Aorta (tissue), 5 donors: Measurements from ENCODE around the gene RIMKLA. TPM values are rescaled to one million over a fixed set of nuclear protein-coding genes. Genes with fewer than 3 reads are reported as not detected.

ENCODE experiments used
- ATAC-seq: fragments of 200-7000 bp; cut with Tn5 transposase; one replicate; pipeline ENCODE4 v1.9.1; 2022; ENCODE audit warnings: moderate library complexity; ENCODE audit not compliant: low FRiP score
- DNase-seq, 2 donors: peaks; one replicate each; pipeline ENCODE4 v3.0.0-alpha.2; 2020
- H3K27ac ChIP-seq, 2 donors: one replicate each; pipeline ENCODE4 v1.5.1; 2013; ENCODE audit warnings: low read length in 2 of 2, mild to moderate bottlenecking in 2 of 2, moderate library complexity in 2 of 2, control low read depth in 1 of 2, inconsistent platforms in 1 of 2, low read depth in 1 of 2
- H3K27me3 ChIP-seq, 2 donors: one replicate each; pipeline ENCODE4 v1.6.1; 2013; ENCODE audit warnings: control low read depth in 1 of 2, low read length in 1 of 2, mild to moderate bottlenecking in 1 of 2, moderate library complexity in 1 of 2; ENCODE audit not compliant: insufficient read depth in 2 of 2, control insufficient read depth in 1 of 2
- H3K36me3 ChIP-seq, 2 donors: one replicate each; pipeline ENCODE4 v1.6.1; 2013; ENCODE audit warnings: control low read depth in 1 of 2, low read length in 1 of 2, mild to moderate bottlenecking in 1 of 2; ENCODE audit not compliant: insufficient read depth in 2 of 2, control insufficient read depth in 1 of 2
- H3K4me1 ChIP-seq, 2 donors: one replicate each; pipeline ENCODE4 v1.6.1; 2013; ENCODE audit warnings: low read length in 2 of 2, control low read depth in 1 of 2, mild to moderate bottlenecking in 1 of 2, moderate library complexity in 1 of 2; ENCODE audit not compliant: insufficient read depth in 2 of 2, control insufficient read depth in 1 of 2
- H3K4me3 ChIP-seq, 2 donors: one replicate each; pipeline ENCODE4 v1.5.1; 2013; ENCODE audit warnings: low read length in 2 of 2, control low read depth in 1 of 2, mild to moderate bottlenecking in 1 of 2
- H3K9me3 ChIP-seq: one replicate; pipeline ENCODE4 v1.6.1; 2013; ENCODE audit warnings: mild to moderate bottlenecking, low read length; ENCODE audit not compliant: control insufficient read depth
- WGBS, 2 donors: extraction: QIAGEN DNeasy Blood & Tissue Kit; methylation state at CpG; one replicate each; pipeline ENCODE4 v1.1.7; 2013; 5-methylcytosine and 5-hydroxymethylcytosine counted together
- intact Hi-C, 2 donors: fragments of 100-400 bp; cut with DNase I; formaldehyde crosslinking; loops; one replicate each; pipeline versions ENCODE4 v1.14.2 to v1.15.0; 2022
- polyA plus RNA-seq, 2 donors: library from polyadenylated mRNA; stranded (reverse); fragments of 200-250 nt; gene quantifications; one replicate each; pipeline ENCODE4 v1.2.3, GENCODE V29; 2013
- total RNA-seq, 2 donors: library from RNA; stranded (reverse); fragmentation: NEBNext Ultra II Directional; extraction: Animal tissue kit (Norgen Biotek cat#: 25700); gene quantifications; one replicate each; pipeline ENCODE4 v1.2.1, GENCODE V29; 2021
- donor health status: healthy with polysubstance abuse.
- donor health status: Bipolar disorder and iron deficiency.
- donor health status: DM: no; HTN: no; CAD: no.
- donor health status: DM: no; HTN: no; CAD: no.
- donor health status: DM: yes; HTN: yes; CAD: no.

The RIMKLA gene
- total and polyA plus RNA-seq, 4 donors = 0.06 to 1.3 (median 0.39) TPM

- WGBS, 2 donors = 98 to 100% methylated on average over 1 of the region's 1 CpG
- no peaks in the 10 kb centered on the region for H3K9me3 ChIP-seq
- H3K4me1 ChIP-seq = no peaks in the 10 kb centered on the region
- H3K4me3 ChIP-seq = no peak overlapping the region
- ATAC-seq (no peak), DNase-seq (no peak)
- H3K27me3 ChIP-seq = peaks cover 0 to 1% of the 10 kb centered on the region in 2 donors
- no peak overlapping the region for H3K27ac ChIP-seq
- no peaks in the 10 kb centered on the region for H3K36me3 ChIP-seq
- intact Hi-C loops = no loop called here
Measured at GRCh38 chr1:42418516-42418915, 37.9 kb downstream of the RIMKLA start.

- H3K27ac ChIP-seq = no peak overlapping the region
- ATAC-seq (no peak), DNase-seq (no peak)
- H3K27me3 ChIP-seq = peaks cover 0 to 1% of the 10 kb centered on the region in 2 donors
- H3K36me3 ChIP-seq = no peaks in the 10 kb centered on the region
- intact Hi-C loops = no loop called here
- no peak overlapping the region for H3K4me3 ChIP-seq
- H3K9me3 ChIP-seq = no peaks in the 10 kb centered on the region
- no peaks in the 10 kb centered on the region for H3K4me1 ChIP-seq
- 43 to 50% methylated on average over 5 of the region's 5 CpGs for WGBS, 2 donors
Measured at GRCh38 chr1:42419126-42419821, 38.7 kb downstream of the RIMKLA start.

GRCh38 chr1:42420121-42420520, 39.5 kb downstream of the RIMKLA start:
- Histone ChIP-seq H3K27me3 (peaks cover 0 to 1% of the 10 kb centered on the region in 2 donors), H3K36me3 (no peaks in the 10 kb centered on the region), H3K27ac (no peak overlapping the region), H3K4me3 (no peak overlapping the region), H3K9me3 (no peaks in the 10 kb centered on the region), H3K4me1 (no peaks in the 10 kb centered on the region)
- intact Hi-C loops = no loop called here
- no peak for ATAC-seq
- DNase-seq = no peak
- 71 to 74% methylated on average over 7 of the region's 7 CpGs for WGBS, 2 donors

- Histone ChIP-seq H3K4me1 (no peaks in the 10 kb centered on the region), H3K36me3 (no peaks in the 10 kb centered on the region), H3K27me3 (peaks cover 0 to 1% of the 10 kb centered on the region in 2 donors), H3K27ac (no peak overlapping the region), H3K4me3 (no peak overlapping the region), H3K9me3 (no peaks in the 10 kb centered on the region)
- 22% methylated on average over 10 of the region's 10 CpGs for WGBS, 2 donors
- DNase-seq (no peak), ATAC-seq (no peak)
- intact Hi-C loops = no loop called here
Measured at GRCh38 chr1:42420911-42421585, 40.5 kb downstream of the RIMKLA start.

- no peak overlapping the region for H3K27ac ChIP-seq
- H3K4me1 ChIP-seq = no peaks in the 10 kb centered on the region
- no peaks in the 10 kb centered on the region for H3K9me3 ChIP-seq
- intact Hi-C loops = no loop called here
- H3K4me3 ChIP-seq = no peak overlapping the region
- ATAC-seq = no peak
- WGBS, 2 donors = 38 to 58% methylated on average over 9 of the region's 9 CpGs
- peaks cover 0 to 1% of the 10 kb centered on the region in 2 donors for H3K27me3 ChIP-seq
- no peak for DNase-seq
- H3K36me3 ChIP-seq = no peaks in the 10 kb centered on the region
Measured at GRCh38 chr1:42422737-42423136, 42.1 kb downstream of the RIMKLA start.

GRCh38 chr1:42423681-42424080, 43.1 kb downstream of the RIMKLA start:
- H3K27me3 ChIP-seq = peaks cover 0 to 1% of the 10 kb centered on the region in 2 donors
- H3K9me3 ChIP-seq = no peaks in the 10 kb centered on the region
- no peak overlapping the region for H3K4me3 ChIP-seq
- 94 to 95% methylated on average over 3 of the region's 3 CpGs for WGBS, 2 donors
- no peak overlapping the region for H3K27ac ChIP-seq
- DNase-seq (no peak), ATAC-seq (no peak)
- no peaks in the 10 kb centered on the region for H3K4me1 ChIP-seq
- intact Hi-C loops = no loop called here
- H3K36me3 ChIP-seq = no peaks in the 10 kb centered on the region

GRCh38 chr1:42424201-42424600, 43.6 kb downstream of the RIMKLA start:
- 90% methylated on average over 4 of the region's 4 CpGs for WGBS, 2 donors
- peaks cover 0 to 1% of the 10 kb centered on the region in 2 donors for H3K27me3 ChIP-seq
- DNase-seq (no peak), ATAC-seq (no peak)
- no peaks in the 10 kb centered on the region for H3K36me3 ChIP-seq
- H3K4me3 ChIP-seq = no peak overlapping the region
- no peak overlapping the region for H3K27ac ChIP-seq
- intact Hi-C loops = no loop called here
- no peaks in the 10 kb centered on the region for H3K9me3 ChIP-seq
- H3K4me1 ChIP-seq = no peaks in the 10 kb centered on the region

- H3K4me1 ChIP-seq = no peaks in the 10 kb centered on the region
- no peak overlapping the region for H3K27ac ChIP-seq
- H3K27me3 ChIP-seq = peaks cover 0 to 1% of the 10 kb centered on the region in 2 donors
- no peaks in the 10 kb centered on the region for H3K36me3 ChIP-seq
- no peaks in the 10 kb centered on the region for H3K9me3 ChIP-seq
- 78 to 79% methylated on average over 4 of the region's 4 CpGs for WGBS, 2 donors
- intact Hi-C loops = no loop called here
- DNase-seq (no peak), ATAC-seq (no peak)
- no peak overlapping the region for H3K4me3 ChIP-seq
Measured at GRCh38 chr1:42427240-42427639, 46.6 kb downstream of the RIMKLA start.

- WGBS, 2 donors = 89 to 93% methylated on average over 1 of the region's 1 CpG
- H3K4me3 ChIP-seq = no peak overlapping the region
- no peaks in the 10 kb centered on the region for H3K27me3 ChIP-seq
- H3K27ac ChIP-seq = no peak overlapping the region
- H3K4me1 ChIP-seq = no peaks in the 10 kb centered on the region
- intact Hi-C loops = no loop called here
- no peak for ATAC-seq
- no peaks in the 10 kb centered on the region for H3K36me3 ChIP-seq
- DNase-seq = no peak
- no peaks in the 10 kb centered on the region for H3K9me3 ChIP-seq
Measured at GRCh38 chr1:42429603-42430002, 49.0 kb downstream of the RIMKLA start.
